HepG2 (cell line): ENCODE measurements around the gene RFX6.

Source experiments
- CCDC6 ChIP-seq: sonication (generic); formaldehyde crosslinking; IDR thresholded peaks from 2 replicates; pipeline ENCODE4 v1.8.1; 2022; ENCODE audit warnings: mild to moderate bottlenecking, missing genetic modification reagents, moderate library complexity
- CTCF ChIP-seq: sonication (generic); formaldehyde crosslinking; IDR thresholded peaks from 2 replicates; pipeline ENCODE4 v1.5.0; 2020; ENCODE audit warnings: mild to moderate bottlenecking, missing genetic modification reagents, moderate library complexity
- FOXK2 ChIP-seq: fragments of 450-650 bp; IDR thresholded peaks from 2 replicates; pipeline ENCODE4 v1.6.1; 2016
- HIC2 ChIP-seq: sonication (generic); formaldehyde crosslinking; IDR thresholded peaks from 2 replicates; pipeline ENCODE4 v1.9.0; 2022; ENCODE audit warnings: low read depth, missing genetic modification reagents
- MAFK ChIP-seq, 2 experiments: IDR thresholded peaks in 1 of 2; conservative IDR thresholded peaks in 1 of 2; 2 replicates each; pipeline ENCODE4 v1.6.1; 2011; ENCODE audit warnings: improper control_type of control experiment in 2 of 2, low read length in 2 of 2
- MYC ChIP-seq: sonication (generic); formaldehyde crosslinking; IDR thresholded peaks from 2 replicates; pipeline ENCODE4 v1.9.0; 2021; ENCODE audit warnings: missing genetic modification reagents, borderline replicate concordance
- ONECUT2 ChIP-seq: sonication (generic); formaldehyde crosslinking; IDR thresholded peaks from 2 replicates; pipeline ENCODE4 v1.4.0; 2020; ENCODE audit warnings: missing genetic modification reagents
- SRF ChIP-seq: IDR thresholded peaks from 2 replicates; pipeline ENCODE4 v1.6.1; 2011; ENCODE audit warnings: mild to moderate bottlenecking, low read depth, low read length, moderate library complexity
- TAF1 ChIP-seq: sonication (generic); formaldehyde crosslinking; IDR thresholded peaks from 2 replicates; pipeline ENCODE4 v1.4.0; 2020; ENCODE audit warnings: missing genetic modification reagents
- ZNF234 ChIP-seq: sonication (generic); formaldehyde crosslinking; conservative IDR thresholded peaks from 2 replicates; pipeline ENCODE4 v1.5.1; 2020; ENCODE audit warnings: mild to moderate bottlenecking, missing genetic modification reagents
- ZNF768 ChIP-seq: sonication (generic); formaldehyde crosslinking; IDR thresholded peaks from 2 replicates; pipeline ENCODE4 v1.4.0; 2020; ENCODE audit warnings: missing genetic modification reagents

DNA sequence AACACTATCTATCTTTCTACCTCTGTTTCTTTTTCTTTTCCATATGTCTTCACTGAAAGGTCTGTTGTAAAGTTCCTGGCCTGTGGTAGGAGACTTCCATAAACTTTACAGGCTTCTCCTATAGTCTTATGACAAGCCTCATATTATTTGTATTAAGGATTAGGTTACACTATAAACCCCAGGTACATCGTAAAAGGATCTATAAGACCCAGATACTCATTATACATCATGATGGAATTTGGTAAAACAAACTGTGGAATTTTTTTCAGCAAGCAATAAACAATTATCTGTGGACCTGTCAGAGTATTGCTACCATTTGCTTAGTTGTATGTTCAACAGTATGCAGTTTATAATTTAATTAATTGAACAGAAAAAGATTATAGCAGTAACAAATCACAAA, 55.5 kb downstream of the RFX6 start:
- TF ChIP-seq ONECUT2 (no peak), MYC (CRISPR knock-in tag) (no peak), SRF (no peak), CTCF (CRISPR knock-in tag) (no peak), MAFK (conservative IDR thresholded peaks at IDR 0.05 in 1 of 2, IDR thresholded peaks at IDR 0.05 in 1 of 2; ENCODE audit: low read length in 2 of 2) (no peak), HIC2 (no peak), CCDC6 (CRISPR knock-in tag) (no peak), FOXK2 (no peak), ZNF234 (CRISPR knock-in tag) (no peak), TAF1 (CRISPR knock-in tag) (no peak), ZNF768 (CRISPR knock-in tag) (no peak)
